HG02852 (cell line): Measurements from ENCODE around the gene CASP5.
A peak's percentile ranks its signal among the peaks of the same experiment; 100 is the strongest.

ENCODE experiments used
- ATAC-seq: cut with Tn5 transposase; IDR thresholded peaks from one replicate; pipeline ENCODE4 v1.9.1; 2021; ENCODE audit warnings: mild to moderate bottlenecking, moderate library complexity; ENCODE audit not compliant: unreplicated experiment

The CASP5 gene

GRCh38 chr11:104968355-104968855 lies 54.6 kb downstream of the CASP5 start, which contains the start of gene CASP4:
Gene CASP4 (minus strand): TSS chr11:104968574. CDS start chr11:104968525, 49 bp downstream.
- ATAC-seq, result peak; percentile 90

- peak; percentile 4 for ATAC-seq
Measured at GRCh38 chr11:104967534-104968354, 55.2 kb downstream of the CASP5 start.

- ATAC-seq, result no peak
Measured at GRCh38 chr11:104965735-104966134, 57.2 kb downstream of the CASP5 start.

GRCh38 chr11:104964247-104964646 lies 58.7 kb downstream of the CASP5 start:
- ATAC-seq, result no peak

GRCh38 chr11:104962852-104963251 lies 60.1 kb downstream of the CASP5 start:
- no peak for ATAC-seq

- no peak for ATAC-seq
Measured at GRCh38 chr11:104957280-104957679, 65.7 kb downstream of the CASP5 start.

GRCh38 chr11:104956528-104956927 lies 66.4 kb downstream of the CASP5 start:
- ATAC-seq, result no peak

- ATAC-seq, result peak; percentile 96
Measured at GRCh38 chr11:104946907-104947306, 76.1 kb downstream of the CASP5 start.
